Measurements from ENCODE around the gene PCDHGA10.
"Not testable (repeated sequence)": the region's sequence is repeated elsewhere in the genome, so short reads cannot be mapped to it uniquely, and the experiment has no call there.

PCDHGA10 gene

DNA sequence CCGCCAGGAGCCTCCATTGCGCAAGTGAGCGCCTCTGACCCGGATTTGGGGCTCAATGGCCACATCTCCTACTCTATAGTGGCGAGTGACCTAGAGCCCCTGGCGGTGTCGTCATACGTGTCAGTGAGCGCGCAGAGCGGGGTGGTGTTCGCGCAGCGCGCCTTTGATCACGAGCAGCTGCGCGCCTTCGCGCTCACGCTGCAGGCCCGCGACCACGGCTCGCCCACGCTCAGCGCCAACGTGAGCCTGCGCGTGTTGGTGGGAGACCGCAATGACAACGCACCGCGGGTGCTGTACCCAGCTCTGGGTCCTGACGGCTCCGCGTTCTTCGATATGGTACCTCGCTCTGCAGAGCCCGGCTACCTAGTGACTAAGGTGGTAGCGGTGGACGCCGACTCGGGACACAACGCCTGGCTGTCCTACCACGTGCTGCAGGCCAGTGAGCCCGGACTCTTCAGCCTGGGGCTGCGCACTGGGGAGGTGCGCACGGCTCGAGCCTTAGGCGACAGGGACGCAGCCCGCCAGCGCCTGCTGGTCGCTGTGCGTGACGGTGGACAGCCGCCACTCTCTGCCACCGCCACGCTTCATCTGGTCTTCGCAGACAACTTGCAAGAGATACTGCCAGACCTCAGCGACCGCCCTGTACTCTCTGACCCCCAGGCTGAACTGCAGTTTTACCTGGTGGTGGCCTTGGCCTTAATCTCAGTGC is 3.0 kb upstream of the PCDHGA10 start:
- Mint-ChIP-seq H3K4me1 (ENCODE audit: low read depth) (peaks cover 12% of the 10 kb centered on the region), H3K27ac (no peak overlapping the region), H3K4me3 (no peak overlapping the region), H3K36me3 (peaks cover 20% of the 10 kb centered on the region), H3K27me3 (peaks cover 55% of the 10 kb centered on the region), H3K9me3 (ENCODE audit: low read depth) (peaks cover 13% of the 10 kb centered on the region)

DNA sequence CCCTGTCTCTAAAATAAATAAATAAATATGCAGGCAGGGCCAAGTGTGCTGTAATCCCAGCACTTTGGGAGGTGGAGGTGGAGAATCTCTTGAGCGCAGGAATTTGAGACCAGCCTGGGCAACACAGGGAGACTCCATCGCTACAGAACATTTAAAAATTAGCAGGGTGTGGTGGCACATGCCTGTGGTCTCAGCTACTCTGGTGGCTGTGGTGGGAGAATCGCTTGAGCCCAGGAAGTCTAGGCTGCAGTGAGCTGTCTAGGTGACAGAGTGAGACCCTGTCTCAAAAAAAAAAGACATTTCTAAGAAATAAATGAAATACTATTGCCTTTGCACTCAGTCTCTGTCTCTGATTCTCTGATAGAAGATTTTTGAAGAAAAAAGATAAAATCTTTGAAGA is 1.2 kb upstream of the PCDHGA10 start:
- peaks cover 51% of the 10 kb centered on the region for H3K27me3 Mint-ChIP-seq
- H3K9me3 Mint-ChIP-seq (ENCODE audit: low read depth), result peaks cover 13% of the 10 kb centered on the region
- peaks cover 15% of the 10 kb centered on the region for H3K4me1 Mint-ChIP-seq (ENCODE audit: low read depth)
- H3K4me3 Mint-ChIP-seq, result no peak overlapping the region
- peaks cover 23% of the 10 kb centered on the region for H3K36me3 Mint-ChIP-seq
- no peak overlapping the region for H3K27ac Mint-ChIP-seq

DNA sequence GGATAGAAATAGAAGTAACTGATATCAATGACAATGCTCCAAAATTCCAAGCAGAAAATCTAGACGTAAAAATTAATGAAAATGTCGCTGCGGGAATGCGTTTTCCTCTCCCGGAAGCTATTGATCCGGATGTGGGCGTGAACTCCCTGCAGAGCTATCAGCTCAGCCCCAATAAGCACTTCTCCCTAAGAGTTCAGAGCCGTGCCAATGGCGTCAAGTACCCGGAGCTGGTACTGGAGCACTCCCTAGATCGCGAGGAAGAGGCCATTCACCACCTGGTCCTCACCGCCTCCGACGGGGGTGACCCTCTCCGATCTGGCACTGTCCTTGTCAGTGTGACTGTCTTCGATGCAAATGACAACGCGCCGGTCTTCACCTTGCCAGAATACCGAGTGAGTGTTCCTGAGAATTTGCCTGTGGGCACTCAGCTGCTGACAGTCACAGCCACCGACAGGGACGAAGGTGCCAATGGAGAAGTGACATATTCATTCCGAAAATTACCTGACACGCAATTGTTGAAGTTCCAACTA is 818 bp downstream of the PCDHGA10 start:
- Mint-ChIP-seq H3K36me3 (peaks cover 26% of the 10 kb centered on the region), H3K4me3 (peak overlapping the region; percentile 89), H3K27me3 (peaks cover 53% of the 10 kb centered on the region), H3K4me1 (ENCODE audit: low read depth) (peaks cover 19% of the 10 kb centered on the region), H3K9me3 (ENCODE audit: low read depth) (peaks cover 16% of the 10 kb centered on the region), H3K27ac (no peak overlapping the region)

DNA sequence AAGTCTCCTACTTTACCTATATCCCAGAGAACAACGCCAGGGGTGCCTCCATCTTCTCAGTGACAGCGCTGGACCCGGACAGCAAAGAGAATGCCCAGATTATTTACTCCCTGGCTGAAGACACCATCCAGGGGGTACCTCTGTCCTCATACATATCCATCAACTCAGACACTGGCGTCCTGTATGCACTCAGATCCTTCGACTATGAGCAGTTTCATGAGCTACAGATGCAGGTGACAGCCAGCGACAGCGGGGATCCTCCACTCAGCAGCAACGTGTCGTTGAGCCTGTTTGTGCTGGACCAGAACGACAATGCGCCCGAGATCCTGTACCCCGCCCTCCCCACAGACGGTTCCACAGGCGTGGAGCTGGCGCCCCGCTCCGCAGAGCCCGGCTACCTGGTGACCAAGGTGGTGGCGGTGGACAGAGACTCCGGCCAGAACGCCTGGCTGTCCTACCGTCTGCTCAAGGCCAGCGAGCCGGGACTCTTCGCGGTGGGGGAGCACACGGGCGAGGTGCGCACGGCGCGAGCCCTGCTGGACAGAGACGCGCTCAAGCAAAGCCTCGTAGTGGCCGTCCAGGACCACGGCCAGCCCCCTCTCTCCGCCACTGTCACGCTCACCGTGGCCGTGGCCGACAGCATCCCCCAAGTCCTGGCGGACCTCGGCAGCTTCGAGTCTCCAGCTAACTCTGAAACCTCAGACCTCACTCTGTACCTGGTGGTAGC is 1.9 kb downstream of the PCDHGA10 start:
- peaks cover 14% of the 10 kb centered on the region for H3K9me3 Mint-ChIP-seq (ENCODE audit: low read depth)
- peaks cover 49% of the 10 kb centered on the region for H3K27me3 Mint-ChIP-seq
- H3K4me3 Mint-ChIP-seq, result peak overlapping the region; percentile 89

DNA sequence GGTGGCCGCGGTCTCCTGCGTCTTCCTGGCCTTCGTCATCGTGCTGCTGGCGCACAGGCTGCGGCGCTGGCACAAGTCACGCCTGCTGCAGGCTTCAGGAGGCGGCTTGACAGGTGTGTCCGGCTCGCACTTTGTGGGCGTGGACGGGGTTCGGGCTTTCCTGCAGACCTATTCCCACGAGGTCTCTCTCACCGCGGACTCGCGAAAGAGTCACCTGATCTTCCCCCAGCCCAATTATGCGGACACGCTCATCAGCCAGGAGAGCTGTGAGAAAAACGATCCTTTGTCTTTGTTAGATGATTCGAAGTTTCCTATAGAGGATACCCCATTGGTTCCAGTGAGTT is 2.5 kb downstream of the PCDHGA10 start:
- Mint-ChIP-seq H3K27me3 (peaks cover 50% of the 10 kb centered on the region), H3K9me3 (ENCODE audit: low read depth) (peaks cover 13% of the 10 kb centered on the region), H3K36me3 (peaks cover 27% of the 10 kb centered on the region), H3K4me1 (ENCODE audit: low read depth) (peaks cover 22% of the 10 kb centered on the region)
- not testable (repeated sequence) for H3K4me3 Mint-ChIP-seq, H3K27ac Mint-ChIP-seq

More for the DNA sequence above, 1.9 kb downstream of the PCDHGA10 start:
- peaks cover 22% of the 10 kb centered on the region for H3K4me1 Mint-ChIP-seq (ENCODE audit: low read depth)
- H3K27ac Mint-ChIP-seq, result not testable (repeated sequence)
- H3K36me3 Mint-ChIP-seq, result peaks cover 27% of the 10 kb centered on the region

DNA sequence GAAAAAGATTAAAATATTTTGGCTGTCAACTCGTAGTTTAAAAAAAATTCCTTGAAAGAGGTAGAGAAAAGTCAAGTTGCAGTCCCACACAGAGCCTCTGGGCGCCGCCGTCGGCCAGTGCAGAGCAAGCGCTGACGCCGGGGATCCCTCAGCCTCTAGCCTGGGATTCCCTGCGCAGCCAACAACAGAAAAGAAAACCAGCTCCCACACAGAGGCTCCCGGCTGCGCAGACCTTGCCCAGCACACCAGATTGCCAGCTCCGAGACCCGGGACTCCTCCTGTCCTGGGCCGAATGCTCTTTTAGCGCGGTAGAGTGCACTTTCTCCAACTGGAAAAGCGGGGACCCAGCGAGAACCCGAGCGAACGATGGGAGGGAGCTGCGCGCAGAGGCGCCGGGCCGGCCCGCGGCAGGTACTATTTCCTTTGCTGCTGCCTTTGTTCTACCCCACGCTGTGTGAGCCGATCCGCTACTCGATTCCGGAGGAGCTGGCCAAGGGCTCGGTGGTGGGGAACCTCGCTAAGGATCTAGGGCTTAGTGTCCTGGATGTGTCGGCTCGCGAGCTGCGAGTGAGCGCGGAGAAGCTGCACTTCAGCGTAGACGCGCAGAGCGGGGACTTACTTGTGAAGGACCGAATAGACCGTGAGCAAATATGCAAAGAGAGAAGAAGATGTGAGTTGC is 4.8 kb downstream of the PCDHGA10 start, which contains the start of gene PCDHGB7:
PCDHGB7 (plus strand) TSS at position 184 of the 679 bp plus-strand sequence; CDS start at position 367, 183 bp downstream.
- Mint-ChIP-seq H3K27ac (peak within 1 kb of the TSS; percentile 50), H3K4me3 (peak within 1 kb of the TSS; percentile 79), H3K27me3 (peaks cover 55% of the 10 kb centered on the region), H3K4me1 (ENCODE audit: low read depth) (peaks cover 25% of the 10 kb centered on the region), H3K36me3 (peaks cover 35% of the 10 kb centered on the region), H3K9me3 (ENCODE audit: low read depth) (peaks cover 20% of the 10 kb centered on the region)

DNA sequence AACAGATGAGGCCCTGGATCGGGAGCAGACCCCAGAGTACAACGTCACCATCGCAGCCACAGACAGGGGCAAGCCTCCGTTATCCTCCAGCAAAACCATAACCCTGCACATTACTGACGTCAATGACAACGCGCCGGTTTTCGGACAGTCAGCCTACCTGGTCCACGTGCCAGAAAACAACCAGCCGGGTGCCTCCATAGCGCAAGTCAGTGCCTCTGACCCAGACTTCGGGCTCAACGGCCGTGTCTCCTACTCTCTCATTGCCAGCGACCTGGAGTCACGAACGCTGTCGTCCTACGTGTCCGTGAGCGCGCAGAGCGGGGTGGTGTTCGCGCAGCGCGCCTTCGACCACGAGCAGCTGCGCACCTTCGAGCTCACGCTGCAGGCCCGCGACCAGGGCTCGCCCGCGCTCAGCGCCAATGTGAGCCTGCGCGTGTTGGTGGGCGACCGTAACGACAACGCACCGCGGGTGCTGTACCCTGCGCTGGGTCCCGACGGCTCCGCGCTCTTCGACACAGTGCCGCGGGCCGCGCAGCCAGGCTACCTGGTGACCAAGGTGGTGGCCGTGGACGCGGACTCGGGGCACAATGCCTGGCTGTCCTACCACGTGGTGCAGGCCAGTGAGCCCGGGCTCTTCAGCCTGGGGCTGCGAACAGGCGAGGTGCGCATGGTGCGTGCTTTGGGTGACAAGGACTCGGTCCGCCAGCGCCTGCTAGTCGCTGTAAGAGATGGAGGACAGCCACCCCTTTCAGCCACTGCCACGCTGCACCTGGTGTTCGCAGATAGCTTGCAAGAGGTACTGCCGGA is 6.5 kb downstream of the PCDHGA10 start:
- Mint-ChIP-seq H3K36me3 (peaks cover 35% of the 10 kb centered on the region), H3K4me1 (ENCODE audit: low read depth) (peaks cover 16% of the 10 kb centered on the region), H3K27ac (no peak overlapping the region), H3K4me3 (peak overlapping the region; percentile 25), H3K9me3 (ENCODE audit: low read depth) (peaks cover 23% of the 10 kb centered on the region), H3K27me3 (peaks cover 50% of the 10 kb centered on the region)

DNA sequence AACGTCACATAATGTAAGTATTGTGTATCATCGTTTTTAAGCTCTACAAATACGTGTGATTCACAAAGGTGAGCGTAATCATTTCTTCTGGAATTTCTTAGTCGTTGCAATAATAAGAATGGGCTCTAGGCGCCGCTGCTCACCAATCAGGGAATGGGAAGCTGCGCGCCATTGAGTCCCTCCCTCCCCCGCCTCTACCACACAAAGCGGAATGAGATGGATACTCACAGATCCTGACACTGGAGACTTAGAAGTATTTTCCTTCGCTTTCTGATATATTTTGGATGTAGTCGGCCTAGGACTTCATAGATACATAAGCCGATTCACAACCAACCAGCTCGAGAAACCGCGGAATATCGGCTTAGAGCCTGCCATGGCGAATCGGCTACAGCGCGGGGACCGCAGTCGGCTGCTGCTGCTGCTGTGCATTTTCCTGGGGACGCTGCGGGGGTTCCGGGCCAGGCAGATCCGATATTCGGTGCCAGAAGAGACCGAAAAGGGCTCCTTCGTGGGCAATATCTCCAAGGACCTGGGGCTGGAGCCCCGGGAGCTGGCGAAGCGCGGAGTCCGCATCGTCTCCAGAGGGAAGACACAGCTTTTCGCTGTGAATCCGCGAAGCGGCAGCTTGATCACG is 8.2 kb downstream of the PCDHGA10 start, which contains the start of gene PCDHGA11:
PCDHGA11 (plus strand) TSS at position 197 of the 634 bp plus-strand sequence; CDS start at position 374, 177 bp downstream.
- Mint-ChIP-seq H3K36me3 (peaks cover 31% of the 10 kb centered on the region), H3K27me3 (peaks cover 53% of the 10 kb centered on the region), H3K4me3 (peak within 1 kb of the TSS; percentile 87), H3K9me3 (ENCODE audit: low read depth) (peaks cover 20% of the 10 kb centered on the region), H3K4me1 (ENCODE audit: low read depth) (peaks cover 10% of the 10 kb centered on the region), H3K27ac (peak within 1 kb of the TSS; percentile 70)

DNA sequence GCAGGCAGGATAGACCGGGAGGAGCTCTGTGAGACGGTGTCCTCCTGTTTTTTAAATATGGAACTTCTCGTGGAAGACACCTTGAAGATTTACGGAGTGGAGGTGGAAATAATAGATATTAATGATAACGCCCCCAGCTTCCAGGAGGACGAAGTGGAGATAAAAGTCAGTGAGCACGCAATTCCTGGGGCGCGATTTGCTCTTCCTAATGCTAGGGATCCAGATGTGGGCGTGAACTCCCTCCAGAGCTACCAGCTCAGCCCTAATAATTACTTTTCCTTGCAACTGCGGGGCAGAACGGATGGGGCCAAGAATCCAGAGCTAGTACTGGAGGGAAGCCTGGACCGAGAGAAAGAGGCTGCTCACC is 8.7 kb downstream of the PCDHGA10 start:
- peak overlapping the region; percentile 87 for H3K4me3 Mint-ChIP-seq
- peaks cover 29% of the 10 kb centered on the region for H3K36me3 Mint-ChIP-seq
- peaks cover 53% of the 10 kb centered on the region for H3K27me3 Mint-ChIP-seq
- peaks cover 20% of the 10 kb centered on the region for H3K9me3 Mint-ChIP-seq (ENCODE audit: low read depth)
- peaks cover 10% of the 10 kb centered on the region for H3K4me1 Mint-ChIP-seq (ENCODE audit: low read depth)
- H3K27ac Mint-ChIP-seq, result peak overlapping the region; percentile 11

DNA sequence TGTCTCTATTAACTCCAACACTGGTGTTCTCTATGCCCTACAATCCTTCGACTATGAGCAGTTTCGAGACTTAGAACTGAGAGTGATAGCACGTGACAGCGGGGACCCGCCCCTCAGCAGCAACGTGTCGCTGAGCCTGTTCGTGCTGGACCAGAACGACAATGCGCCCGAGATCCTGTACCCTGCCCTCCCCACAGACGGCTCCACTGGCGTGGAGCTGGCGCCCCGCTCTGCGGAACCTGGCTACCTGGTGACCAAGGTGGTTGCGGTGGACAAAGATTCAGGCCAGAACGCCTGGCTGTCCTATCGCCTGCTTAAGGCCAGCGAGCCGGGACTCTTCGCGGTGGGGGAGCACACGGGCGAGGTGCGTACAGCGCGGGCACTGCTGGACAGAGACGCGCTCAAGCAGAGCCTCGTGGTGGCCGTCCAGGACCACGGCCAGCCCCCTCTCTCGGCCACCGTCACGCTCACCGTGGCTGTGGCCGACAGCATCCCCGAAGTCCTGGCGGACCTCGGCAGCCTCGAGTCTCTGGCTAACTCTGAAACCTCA is 10.0 kb downstream of the PCDHGA10 start:
- Mint-ChIP-seq H3K4me1 (ENCODE audit: low read depth) (peaks cover 9% of the 10 kb centered on the region), H3K27ac (no peak overlapping the region), H3K36me3 (peaks cover 28% of the 10 kb centered on the region), H3K4me3 (peak overlapping the region; percentile 23), H3K27me3 (peaks cover 53% of the 10 kb centered on the region), H3K9me3 (ENCODE audit: low read depth) (peaks cover 20% of the 10 kb centered on the region)

DNA sequence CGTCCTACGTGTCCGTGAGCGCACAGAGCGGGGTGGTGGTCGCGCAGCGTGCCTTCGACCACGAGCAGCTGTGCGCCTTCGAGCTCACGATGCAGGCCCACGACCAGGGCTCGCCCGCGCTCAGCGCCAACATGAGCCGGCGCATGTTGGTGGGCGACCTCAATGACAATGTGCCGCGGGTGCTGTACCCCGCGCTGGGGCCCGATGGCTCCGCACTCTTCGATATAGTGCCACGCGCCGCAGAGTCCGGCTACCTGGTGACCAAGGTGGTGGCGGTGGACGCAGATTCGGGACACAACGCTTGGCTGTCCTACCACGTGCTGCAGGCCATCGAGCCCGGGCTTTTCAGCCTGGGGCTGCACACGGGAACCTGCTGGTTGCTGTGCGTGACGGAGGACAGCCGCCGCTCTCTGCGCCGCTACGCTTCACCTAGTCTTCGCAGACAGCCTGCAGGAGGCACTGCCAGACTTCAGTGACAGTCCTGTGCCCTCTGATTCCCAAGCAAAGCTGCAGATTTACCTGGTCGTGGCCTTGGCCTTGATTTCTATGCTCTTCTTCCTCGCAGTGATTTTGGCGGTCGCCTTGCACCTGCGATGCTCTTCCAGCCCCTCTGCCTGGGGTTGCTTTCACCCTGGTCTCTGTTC is 15.1 kb downstream of the PCDHGA10 start:
- peaks cover 17% of the 10 kb centered on the region for H3K36me3 Mint-ChIP-seq
- H3K9me3 Mint-ChIP-seq (ENCODE audit: low read depth), result peaks cover 8% of the 10 kb centered on the region
- H3K4me1 Mint-ChIP-seq (ENCODE audit: low read depth), result peaks cover 10% of the 10 kb centered on the region
- H3K4me3 Mint-ChIP-seq, result no peak overlapping the region
- H3K27me3 Mint-ChIP-seq, result peaks cover 50% of the 10 kb centered on the region
- no peak overlapping the region for H3K27ac Mint-ChIP-seq

DNA sequence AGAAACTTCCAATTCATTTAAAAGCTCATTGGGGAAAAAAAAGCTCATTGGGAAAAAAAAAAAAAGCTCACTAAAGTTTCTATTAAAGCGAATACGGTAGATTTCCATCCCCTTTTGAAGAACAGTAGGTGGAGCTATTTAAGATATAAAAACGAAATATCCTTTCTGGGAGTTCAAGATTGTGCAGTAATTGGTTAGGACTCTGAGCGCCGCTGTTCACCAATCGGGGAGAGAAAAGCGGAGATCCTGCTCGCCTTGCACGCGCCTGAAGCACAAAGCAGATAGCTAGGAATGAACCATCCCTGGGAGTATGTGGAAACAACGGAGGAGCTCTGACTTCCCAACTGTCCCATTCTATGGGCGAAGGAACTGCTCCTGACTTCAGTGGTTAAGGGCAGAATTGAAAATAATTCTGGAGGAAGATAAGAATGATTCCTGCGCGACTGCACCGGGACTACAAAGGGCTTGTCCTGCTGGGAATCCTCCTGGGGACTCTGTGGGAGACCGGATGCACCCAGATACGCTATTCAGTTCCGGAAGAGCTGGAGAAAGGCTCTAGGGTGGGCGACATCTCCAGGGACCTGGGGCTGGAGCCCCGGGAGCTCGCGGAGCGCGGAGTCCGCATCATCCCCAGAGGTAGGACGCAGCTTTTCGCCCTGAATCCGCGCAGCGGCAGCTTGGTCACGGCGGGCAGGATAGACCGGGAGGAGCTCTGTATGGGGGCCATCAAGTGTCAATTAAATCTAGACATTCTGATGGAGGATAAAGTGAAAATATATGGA is 17.7 kb downstream of the PCDHGA10 start, which contains the start of gene PCDHGA12:
PCDHGA12 (plus strand) TSS at position 176 of the 782 bp plus-strand sequence; CDS start at position 429, 253 bp downstream.
- peaks cover 45% of the 10 kb centered on the region for H3K27me3 Mint-ChIP-seq
- peak within 1 kb of the TSS; percentile 82 for H3K4me3 Mint-ChIP-seq
- H3K4me1 Mint-ChIP-seq (ENCODE audit: low read depth), result peaks cover 10% of the 10 kb centered on the region
- peaks cover 16% of the 10 kb centered on the region for H3K36me3 Mint-ChIP-seq
- H3K9me3 Mint-ChIP-seq (ENCODE audit: low read depth), result peaks cover 4% of the 10 kb centered on the region
- peak within 1 kb of the TSS; percentile 81 for H3K27ac Mint-ChIP-seq
